ENCODE data around the gene BIRC2. TPM values are rescaled to one million over a fixed set of nuclear protein-coding genes. Genes with fewer than 3 reads are reported as not detected.

The BIRC2 gene
- total and polyA plus RNA-seq, 2 experiments from 2014 or later, result 60.7 to 73.7 TPM

DNA sequence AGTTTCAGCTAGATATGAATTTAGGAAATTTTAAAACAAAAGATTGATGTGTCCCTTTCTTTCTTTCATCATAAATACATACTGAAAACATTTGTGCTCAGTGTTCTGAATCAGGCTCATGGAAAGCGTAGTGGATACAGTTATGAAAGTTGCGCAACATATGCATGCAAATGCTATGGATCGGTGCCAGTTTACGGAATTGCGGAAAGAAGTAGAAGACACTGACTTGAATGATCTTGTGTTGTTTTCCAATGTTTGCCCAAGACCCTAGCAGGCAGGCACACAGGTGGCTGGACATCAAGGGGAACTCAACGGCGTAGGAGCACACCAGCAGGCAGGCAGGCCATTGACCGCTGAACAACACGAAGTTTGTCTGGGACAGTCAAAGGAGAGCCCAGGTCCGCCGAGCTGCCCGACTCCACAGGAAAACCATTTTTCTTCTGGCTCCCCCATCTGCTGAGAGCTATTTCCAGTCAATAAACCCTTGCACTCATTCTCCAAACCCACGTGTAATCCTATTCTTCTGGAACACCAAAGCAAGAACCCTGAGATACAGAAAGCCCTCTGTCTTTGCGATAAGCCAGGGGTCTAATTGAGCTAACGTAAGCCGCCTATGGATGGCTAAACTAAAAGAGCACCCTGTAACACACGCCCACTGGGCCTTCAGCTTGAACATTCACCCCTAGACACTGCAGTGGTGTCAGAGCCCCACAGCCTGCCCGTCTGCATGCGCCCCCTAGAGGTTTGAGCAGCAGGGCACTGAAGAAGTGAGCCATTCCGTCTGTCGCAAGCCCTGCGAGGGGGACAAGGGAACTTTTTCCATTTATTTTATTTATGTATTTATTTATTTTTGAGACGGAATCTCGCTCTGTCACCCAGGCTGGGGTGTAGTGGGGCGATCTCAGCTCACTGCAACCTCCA, 37.1 kb upstream of the BIRC2 start:
- no peaks in the 10 kb centered on the region for H3K9me2 ChIP-seq (ENCODE audit: insufficient read depth)
- DNase-seq, result peak; percentile 37
- H3K36me3 ChIP-seq (ENCODE audit: low read depth), result no peaks in the 10 kb centered on the region
- no peak overlapping the region for H3K4me3 ChIP-seq
- 80 to 81% methylated on average over 25 of the region's 25 CpGs for WGBS, 2 experiments (ENCODE audit: low coverage in 1 of 2, low lambda C conversion rate in 2 of 2, missing lambda C conversion rate in 2 of 2)
- H3K9ac ChIP-seq, result no peak overlapping the region
- no peaks in the 10 kb centered on the region for H3K79me2 ChIP-seq (ENCODE audit: insufficient read depth)
- no peak overlapping the region for H2AFZ ChIP-seq
- H3K9me3 ChIP-seq (ENCODE audit: low read depth), result no peaks in the 10 kb centered on the region
- H3K27me3 ChIP-seq (replicated peaks; ENCODE audit: insufficient read depth), result no peaks in the 10 kb centered on the region
- no peaks in the 10 kb centered on the region for H3F3A ChIP-seq (ENCODE audit: insufficient read depth)
- no peaks in the 10 kb centered on the region for H3K4me1 ChIP-seq (ENCODE audit: insufficient read depth)
- no peak overlapping the region for H3K4me2 ChIP-seq (ENCODE audit: unreplicated experiment)
- no peak for TF ChIP-seq EZH2phosphoT487 (IDR thresholded peaks at IDR 0.05; ENCODE audit: insufficient read depth, low read depth)
- no peak overlapping the region for H3K27ac ChIP-seq
- in situ Hi-C loops (cut with MboI), result no loop called here
- H4K20me1 ChIP-seq (ENCODE audit: insufficient read depth), result no peaks in the 10 kb centered on the region

DNA sequence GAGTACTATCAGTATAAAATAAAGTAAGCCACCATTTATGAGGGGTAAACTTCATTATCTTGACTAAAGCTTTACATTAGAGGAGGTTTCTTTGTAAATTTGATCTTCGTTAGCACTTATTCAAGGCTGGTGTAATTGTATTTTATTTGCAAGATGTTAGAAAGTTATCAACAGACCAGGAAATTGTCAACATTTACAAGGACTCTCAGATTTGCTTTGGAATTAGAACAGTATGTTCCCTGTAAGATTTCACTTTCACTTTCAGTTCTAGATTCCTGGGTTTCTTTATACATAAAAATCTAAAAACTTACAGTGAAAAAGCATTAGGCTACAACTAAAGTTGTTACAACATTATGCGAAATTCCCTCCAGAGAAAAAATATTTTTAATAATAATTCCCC, 34.3 kb upstream of the BIRC2 start:
- 30 to 41% methylated on average over 2 of the region's 2 CpGs for WGBS, 2 experiments (ENCODE audit: low coverage in 1 of 2, low lambda C conversion rate in 2 of 2, missing lambda C conversion rate in 2 of 2)
- Histone ChIP-seq H3K27ac (no peak overlapping the region), H3K9me2 (ENCODE audit: insufficient read depth) (no peaks in the 10 kb centered on the region), H3K27me3 (replicated peaks; ENCODE audit: insufficient read depth) (no peaks in the 10 kb centered on the region), H3F3A (ENCODE audit: insufficient read depth) (0 out of 2 replicates have a peak, but pooled peaks cover 8% of the 10 kb centered on the region), H2AFZ (peak overlapping the region; percentile 84), H3K79me2 (ENCODE audit: insufficient read depth) (no peaks in the 10 kb centered on the region), H3K9me3 (ENCODE audit: low read depth) (no peaks in the 10 kb centered on the region), H3K4me1 (ENCODE audit: insufficient read depth) (peaks cover 8% of the 10 kb centered on the region; the same call in 1 of the 2 replicates), H3K9ac (peak overlapping the region; percentile 33), H3K36me3 (ENCODE audit: low read depth) (no peaks in the 10 kb centered on the region), H3K4me2 (ENCODE audit: unreplicated experiment) (peak overlapping the region; percentile 73), H4K20me1 (ENCODE audit: insufficient read depth) (no peaks in the 10 kb centered on the region), H3K4me3 (peak overlapping the region; percentile 59)
- TF ChIP-seq EZH2phosphoT487 (IDR thresholded peaks at IDR 0.05; ENCODE audit: insufficient read depth, low read depth) (no peak), EZH2 (IDR thresholded peaks at IDR 0.05; ENCODE audit: insufficient read depth, poor library complexity, severe bottlenecking) (no peak)
- in situ Hi-C loops (cut with MboI), result no loop called here
- peak; percentile 32 for DNase-seq

DNA sequence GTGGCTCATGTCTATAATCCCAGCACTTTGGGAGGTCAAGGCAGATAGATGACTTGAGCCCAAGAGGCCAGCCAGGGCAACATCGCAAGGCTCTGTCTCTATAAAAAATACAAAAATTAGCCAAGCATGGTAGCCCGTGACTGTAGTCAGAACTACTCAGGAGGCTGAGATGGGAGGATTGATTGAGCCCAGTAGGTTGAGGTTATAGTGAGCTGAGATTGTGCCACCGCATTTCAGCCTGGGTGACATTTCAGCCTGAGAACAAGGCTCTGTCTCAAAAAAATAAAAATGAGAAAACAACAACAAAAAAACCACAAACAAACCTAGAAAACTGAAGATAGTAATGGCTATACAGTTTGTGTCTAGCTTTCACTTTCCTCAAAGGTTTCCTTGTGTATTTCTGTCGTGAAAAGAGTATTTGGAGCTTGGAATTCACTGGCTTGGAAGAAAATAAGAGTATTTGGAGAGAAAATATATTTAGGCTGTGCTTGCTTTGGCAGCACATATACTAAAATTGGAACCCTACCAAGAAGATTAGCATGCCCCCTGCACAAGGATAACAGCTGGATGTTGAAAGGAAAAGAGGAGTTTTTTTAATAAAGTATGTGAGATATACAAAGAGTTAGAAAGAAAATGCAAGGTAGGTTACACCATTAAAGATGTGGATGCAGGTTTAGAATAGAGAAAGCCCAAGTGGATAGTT, 33.6 kb upstream of the BIRC2 start:
- H2AFZ ChIP-seq, result peak overlapping the region; percentile 84
- in situ Hi-C loops (cut with MboI), result no loop called here
- no peaks in the 10 kb centered on the region for H3K36me3 ChIP-seq (ENCODE audit: low read depth)
- H4K20me1 ChIP-seq (ENCODE audit: insufficient read depth), result no peaks in the 10 kb centered on the region
- no peak for TF ChIP-seq EZH2phosphoT487 (IDR thresholded peaks at IDR 0.05; ENCODE audit: insufficient read depth, low read depth)
- TF ChIP-seq EZH2 (IDR thresholded peaks at IDR 0.05; ENCODE audit: insufficient read depth, poor library complexity, severe bottlenecking), result no peak
- no peak overlapping the region for H3K9ac ChIP-seq
- H3K27me3 ChIP-seq (replicated peaks; ENCODE audit: insufficient read depth), result no peaks in the 10 kb centered on the region
- peak overlapping the region; percentile 73 for H3K4me2 ChIP-seq (ENCODE audit: unreplicated experiment)
- H3K27ac ChIP-seq, result no peak overlapping the region
- peak overlapping the region; percentile 59; the same call in 1 of the 2 replicates for H3K4me3 ChIP-seq
- WGBS, 2 experiments (ENCODE audit: low coverage in 1 of 2, low lambda C conversion rate in 2 of 2, missing lambda C conversion rate in 2 of 2), result 73 to 75% methylated on average over 4 of the region's 4 CpGs
- H3K79me2 ChIP-seq (ENCODE audit: insufficient read depth), result no peaks in the 10 kb centered on the region
- no peaks in the 10 kb centered on the region for H3K9me3 ChIP-seq (ENCODE audit: low read depth)
- H3F3A ChIP-seq (ENCODE audit: insufficient read depth), result 0 out of 2 replicates have a peak, but pooled peaks cover 8% of the 10 kb centered on the region
- H3K9me2 ChIP-seq (ENCODE audit: insufficient read depth), result no peaks in the 10 kb centered on the region
- H3K4me1 ChIP-seq (ENCODE audit: insufficient read depth), result peaks cover 8% of the 10 kb centered on the region; the same call in 1 of the 2 replicates
- no peak for DNase-seq

DNA sequence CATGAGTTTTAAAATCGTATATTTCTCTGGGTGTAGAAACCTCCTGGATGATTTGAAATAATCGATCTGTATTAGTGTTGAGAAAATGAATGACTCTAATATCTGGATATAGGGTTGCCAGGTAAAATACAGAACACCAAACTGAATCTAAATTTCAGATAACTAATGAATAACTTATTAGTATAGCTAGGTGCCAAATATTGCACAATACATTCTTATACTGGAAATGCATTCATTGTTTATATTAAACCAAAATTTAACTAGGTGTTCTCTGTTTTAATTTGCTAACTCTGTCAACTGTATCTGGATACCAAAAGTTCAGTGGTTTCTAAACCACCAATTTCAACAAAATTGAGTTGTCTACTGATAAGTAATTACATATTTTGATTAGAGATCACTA, 32.2 kb upstream of the BIRC2 start:
- no peak for TF ChIP-seq EZH2phosphoT487 (IDR thresholded peaks at IDR 0.05; ENCODE audit: insufficient read depth, low read depth)
- no peak for TF ChIP-seq EZH2 (IDR thresholded peaks at IDR 0.05; ENCODE audit: insufficient read depth, poor library complexity, severe bottlenecking)
- Histone ChIP-seq H3K9me3 (ENCODE audit: low read depth) (no peaks in the 10 kb centered on the region), H4K20me1 (ENCODE audit: insufficient read depth) (no peaks in the 10 kb centered on the region), H3K4me1 (ENCODE audit: insufficient read depth) (peaks cover 8% of the 10 kb centered on the region; the same call in 1 of the 2 replicates), H3F3A (ENCODE audit: insufficient read depth) (0 out of 2 replicates have a peak, but pooled peaks cover 8% of the 10 kb centered on the region), H3K9me2 (ENCODE audit: insufficient read depth) (no peaks in the 10 kb centered on the region), H3K4me3 (no peak overlapping the region), H3K79me2 (ENCODE audit: insufficient read depth) (no peaks in the 10 kb centered on the region), H2AFZ (0 out of 2 replicates have a peak overlapping the region, but pooled peaks have one; percentile 40), H3K4me2 (ENCODE audit: unreplicated experiment) (no peak overlapping the region), H3K27me3 (replicated peaks; ENCODE audit: insufficient read depth) (no peaks in the 10 kb centered on the region), H3K36me3 (ENCODE audit: low read depth) (no peaks in the 10 kb centered on the region), H3K9ac (no peak overlapping the region), H3K27ac (no peak overlapping the region)
- no peak for DNase-seq
- in situ Hi-C loops (cut with MboI), result no loop called here
- 92 to 94% methylated on average over 2 of the region's 2 CpGs for WGBS, 2 experiments (ENCODE audit: low coverage in 1 of 2, low lambda C conversion rate in 2 of 2, missing lambda C conversion rate in 2 of 2)
